Mucosa of descending colon (tissue), 3 donors: ENCODE measurements around the gene GTPBP6. TPM values are rescaled to one million over a fixed set of nuclear protein-coding genes. Genes with fewer than 3 reads are reported as not detected.

Experiments
- ATAC-seq: fragments of 200-7000 bp; cut with Tn5 transposase; one replicate; pipeline ENCODE4 v1.9.1; 2020; ENCODE audit warnings: mild to moderate bottlenecking, moderate library complexity
- DNase-seq, 3 donors: peaks; one replicate each; pipeline ENCODE4 v3.0.0-alpha.2; 2020
- H3K36me3 ChIP-seq: fragments of 200-600 bp; one replicate; pipeline ENCODE4 v1.8.0; 2021; ENCODE audit warnings: low read depth, mild to moderate bottlenecking
- H3K4me1 ChIP-seq: fragments of 200-600 bp; one replicate; pipeline ENCODE4 v1.8.0; 2021; ENCODE audit warnings: low read depth, mild to moderate bottlenecking
- H3K4me3 ChIP-seq: fragments of 200-600 bp; one replicate; pipeline ENCODE4 v1.8.0; 2021; ENCODE audit warnings: mild to moderate bottlenecking
- H3K9me3 ChIP-seq: fragments of 200-600 bp; one replicate; pipeline ENCODE4 v1.8.0; 2021; ENCODE audit warnings: mild to moderate bottlenecking
- intact Hi-C, 2 donors: fragments of 100-400 bp; cut with DNase I in 1 of 2; cut with micrococcal nuclease in 1 of 2; formaldehyde crosslinking; loops; one replicate each; pipeline versions ENCODE4 v1.11.0 to v1.11.1; 2022; cut with DNase I, micrococcal nuclease
- total RNA-seq, 3 donors: library from RNA; stranded (reverse); fragmentation: NEBNext Ultra II Directional in 2 of 3; extraction: Animal tissue kit (Norgen Biotek cat#: 25700) in 2 of 3; gene quantifications; one replicate each; pipeline versions ENCODE4 v1.2.1 to v1.2.4, GENCODE V29; 2021 to 2023
- TF ChIP-seq, protein P1 (sequence below): fragments of 200-600 bp; IDR thresholded peaks from one replicate; pipeline ENCODE4 v1.8.0; 2022; ENCODE audit warnings: antibody characterized with exemption, mild to moderate bottlenecking
- donor health status: DM: no; HTN: no; CAD: no; lungs with moderate emphysema.
- donor health status: DM: no; HTN: no; CAD: no.
- donor health status: DM: no; HTN: yes; CAD: no.

The GTPBP6 gene
- total RNA-seq, 3 donors from 2014 or later, result 49.8 to 55.8 (median 54.1) TPM

DNA sequence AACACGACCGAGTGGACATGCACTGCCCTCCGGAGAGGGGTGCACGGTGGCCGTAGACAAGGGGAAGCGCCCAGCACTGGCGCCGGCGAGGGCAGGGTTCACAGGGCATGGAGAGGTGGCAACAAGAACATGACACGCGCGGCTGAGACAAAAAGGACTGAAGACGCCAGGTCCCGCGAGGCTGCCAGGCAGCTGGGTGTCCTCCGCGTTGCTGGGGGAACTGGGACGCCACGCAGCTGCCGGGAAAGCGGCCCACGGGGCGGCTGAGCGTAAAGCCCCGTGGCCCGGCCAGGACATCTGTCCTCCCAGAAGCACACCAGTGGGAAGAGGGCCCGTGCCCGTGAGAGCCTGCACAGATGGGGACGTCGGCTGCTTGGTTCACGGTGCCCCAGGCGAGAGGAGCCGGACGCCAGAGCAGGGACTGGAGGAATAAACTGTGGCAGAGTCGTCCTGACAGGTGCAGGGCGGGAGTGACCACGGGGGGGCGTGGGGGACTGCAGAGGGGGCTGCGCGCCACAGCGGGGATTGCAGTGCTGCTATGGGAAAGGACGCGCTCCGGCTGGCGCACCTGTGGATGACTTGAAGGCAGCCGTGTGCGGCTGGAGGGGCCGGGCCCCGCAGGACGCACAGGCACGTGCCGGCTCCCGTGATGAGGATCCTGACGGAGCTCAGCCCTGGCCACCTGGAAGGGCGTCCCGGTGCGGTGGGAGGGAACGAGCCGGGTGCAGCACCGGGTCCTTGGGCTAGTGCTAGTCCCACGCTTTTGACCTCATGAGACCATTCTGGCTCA, 32.1 kb upstream of the GTPBP6 start:
- intact Hi-C loops, result no loop called here
- DNase-seq, result peak in 1 of 3 donors; percentile 43
- H3K36me3 ChIP-seq, result no peaks in the 10 kb centered on the region
- no peaks in the 10 kb centered on the region for H3K9me3 ChIP-seq
- TF ChIP-seq, protein P1, sequence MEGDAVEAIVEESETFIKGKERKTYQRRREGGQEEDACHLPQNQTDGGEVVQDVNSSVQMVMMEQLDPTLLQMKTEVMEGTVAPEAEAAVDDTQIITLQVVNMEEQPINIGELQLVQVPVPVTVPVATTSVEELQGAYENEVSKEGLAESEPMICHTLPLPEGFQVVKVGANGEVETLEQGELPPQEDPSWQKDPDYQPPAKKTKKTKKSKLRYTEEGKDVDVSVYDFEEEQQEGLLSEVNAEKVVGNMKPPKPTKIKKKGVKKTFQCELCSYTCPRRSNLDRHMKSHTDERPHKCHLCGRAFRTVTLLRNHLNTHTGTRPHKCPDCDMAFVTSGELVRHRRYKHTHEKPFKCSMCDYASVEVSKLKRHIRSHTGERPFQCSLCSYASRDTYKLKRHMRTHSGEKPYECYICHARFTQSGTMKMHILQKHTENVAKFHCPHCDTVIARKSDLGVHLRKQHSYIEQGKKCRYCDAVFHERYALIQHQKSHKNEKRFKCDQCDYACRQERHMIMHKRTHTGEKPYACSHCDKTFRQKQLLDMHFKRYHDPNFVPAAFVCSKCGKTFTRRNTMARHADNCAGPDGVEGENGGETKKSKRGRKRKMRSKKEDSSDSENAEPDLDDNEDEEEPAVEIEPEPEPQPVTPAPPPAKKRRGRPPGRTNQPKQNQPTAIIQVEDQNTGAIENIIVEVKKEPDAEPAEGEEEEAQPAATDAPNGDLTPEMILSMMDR, result no peak
- no peak for ATAC-seq
- H3K4me3 ChIP-seq, result no peak overlapping the region
- H3K4me1 ChIP-seq, result no peaks in the 10 kb centered on the region

DNA sequence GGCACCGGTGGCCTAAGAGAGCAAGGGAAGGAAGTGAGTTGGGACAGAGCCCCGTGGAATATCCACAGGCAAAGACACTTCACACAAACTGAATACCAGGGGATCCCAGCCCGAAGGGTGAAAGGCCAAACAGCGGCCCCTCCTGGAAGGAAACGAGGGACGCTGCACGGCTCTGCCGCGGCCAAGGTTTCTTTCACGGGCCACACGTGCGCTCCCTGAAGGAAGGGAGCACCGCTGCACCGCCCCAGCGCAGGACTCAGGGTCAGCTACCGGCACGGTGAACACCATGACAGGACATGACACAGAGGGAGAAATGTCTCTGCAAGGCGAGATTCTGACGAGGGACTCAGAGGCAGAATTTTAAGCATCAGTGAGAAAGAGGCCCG, 31.5 kb upstream of the GTPBP6 start:
- no peak overlapping the region for H3K4me3 ChIP-seq
- peak in 1 of 3 donors; percentile 27 for DNase-seq
- intact Hi-C loops, result no loop called here
- TF ChIP-seq, protein P1, result no peak
- no peaks in the 10 kb centered on the region for H3K36me3 ChIP-seq
- ATAC-seq, result no peak
- H3K9me3 ChIP-seq, result no peaks in the 10 kb centered on the region
- H3K4me1 ChIP-seq, result no peaks in the 10 kb centered on the region

DNA sequence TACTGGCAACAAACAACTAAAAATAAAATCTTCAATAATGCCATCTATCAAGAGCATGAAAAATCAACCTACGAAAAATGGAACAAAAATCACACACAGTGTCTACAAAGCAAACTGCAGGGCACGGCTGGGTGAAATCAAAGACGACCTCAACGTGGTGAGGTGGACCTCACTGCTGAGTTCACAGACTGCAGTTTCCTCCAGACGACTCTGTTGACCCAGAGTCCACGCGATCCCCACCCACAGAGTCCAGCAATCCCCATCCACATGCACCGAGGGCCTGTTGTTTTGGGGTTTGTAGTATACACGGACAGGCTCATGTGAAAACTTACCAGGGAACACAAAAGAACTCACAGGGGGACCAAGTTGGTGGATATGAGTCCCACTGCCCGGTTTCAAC, 31.1 kb upstream of the GTPBP6 start:
- ATAC-seq, result no peak
- Histone ChIP-seq H3K9me3 (no peaks in the 10 kb centered on the region), H3K36me3 (no peaks in the 10 kb centered on the region), H3K4me1 (no peaks in the 10 kb centered on the region), H3K4me3 (no peak overlapping the region)
- intact Hi-C loops, result no loop called here
- TF ChIP-seq, protein P1, result no peak
- peak in 1 of 3 donors; percentile 4 for DNase-seq

DNA sequence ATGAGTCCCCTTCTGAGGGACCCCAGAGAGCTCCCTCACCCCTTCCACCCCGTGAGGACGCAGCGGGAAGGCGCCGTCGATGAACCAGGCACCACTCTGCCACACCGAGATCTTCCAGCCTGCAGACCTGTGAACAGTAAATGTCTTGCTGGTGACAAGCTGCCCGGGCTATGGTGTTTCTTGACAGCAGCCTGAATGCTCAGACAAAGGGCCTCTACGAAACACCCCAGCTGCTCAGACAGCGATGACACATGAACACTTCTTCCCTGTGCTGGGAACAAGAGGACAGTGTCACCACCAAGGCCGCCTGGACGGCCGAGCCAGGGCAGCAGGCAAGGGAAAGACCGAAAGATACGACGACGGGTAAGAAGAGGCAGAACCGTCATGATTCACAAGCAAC, 30.6 kb upstream of the GTPBP6 start:
- intact Hi-C loops, result no loop called here
- Histone ChIP-seq H3K4me3 (no peak overlapping the region), H3K9me3 (no peaks in the 10 kb centered on the region), H3K36me3 (no peaks in the 10 kb centered on the region), H3K4me1 (no peaks in the 10 kb centered on the region)
- DNase-seq (peak in 1 of 3 donors; percentile 27), ATAC-seq (no peak)
- TF ChIP-seq, protein P1, result no peak

DNA sequence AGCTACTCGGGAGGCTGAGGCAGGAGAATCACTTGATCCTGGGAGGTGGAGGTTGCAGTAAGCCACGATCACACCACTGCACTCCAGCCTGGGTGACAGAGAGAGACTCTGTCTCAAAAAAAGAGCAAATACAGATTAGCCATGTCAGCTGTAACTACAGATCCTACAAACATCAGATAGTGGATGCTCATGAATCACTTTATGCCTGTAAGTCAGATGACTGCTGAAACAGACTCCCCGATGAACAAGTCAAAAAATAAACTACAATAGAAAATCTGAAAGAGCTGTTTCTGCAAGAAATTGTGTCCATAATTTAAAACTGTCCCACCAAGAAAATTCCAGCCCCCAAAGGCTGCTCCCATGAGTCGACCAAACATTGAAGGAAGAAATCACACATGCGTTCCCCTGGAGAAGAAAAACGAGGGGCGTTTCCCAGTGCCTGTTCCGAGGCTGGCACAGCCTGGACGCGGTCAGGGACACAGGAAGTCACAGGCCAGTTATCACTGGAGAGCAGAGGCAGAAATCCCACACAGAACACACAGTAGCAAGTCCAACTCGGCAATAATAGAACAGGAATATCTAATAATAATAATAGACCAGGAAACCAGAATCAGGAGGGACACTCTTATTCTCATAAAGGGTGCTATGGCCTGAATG, 30.0 kb upstream of the GTPBP6 start:
- intact Hi-C loops, result no loop called here
- DNase-seq (no peak), ATAC-seq (no peak)
- no peak overlapping the region for H3K4me3 ChIP-seq
- H3K36me3 ChIP-seq, result no peaks in the 10 kb centered on the region
- TF ChIP-seq, protein P1, result no peak
- no peaks in the 10 kb centered on the region for H3K9me3 ChIP-seq
- no peaks in the 10 kb centered on the region for H3K4me1 ChIP-seq
